IPS DF 4.7 (cell line): ENCODE results near the gene SLC2A6.

Experiments
- DNase-seq: peaks from one replicate; pipeline ENCODE4 v3.0.0-alpha.2; 2013; ENCODE audit warnings: low spot score; ENCODE audit errors: extremely low read depth

The SLC2A6 gene, protein sequence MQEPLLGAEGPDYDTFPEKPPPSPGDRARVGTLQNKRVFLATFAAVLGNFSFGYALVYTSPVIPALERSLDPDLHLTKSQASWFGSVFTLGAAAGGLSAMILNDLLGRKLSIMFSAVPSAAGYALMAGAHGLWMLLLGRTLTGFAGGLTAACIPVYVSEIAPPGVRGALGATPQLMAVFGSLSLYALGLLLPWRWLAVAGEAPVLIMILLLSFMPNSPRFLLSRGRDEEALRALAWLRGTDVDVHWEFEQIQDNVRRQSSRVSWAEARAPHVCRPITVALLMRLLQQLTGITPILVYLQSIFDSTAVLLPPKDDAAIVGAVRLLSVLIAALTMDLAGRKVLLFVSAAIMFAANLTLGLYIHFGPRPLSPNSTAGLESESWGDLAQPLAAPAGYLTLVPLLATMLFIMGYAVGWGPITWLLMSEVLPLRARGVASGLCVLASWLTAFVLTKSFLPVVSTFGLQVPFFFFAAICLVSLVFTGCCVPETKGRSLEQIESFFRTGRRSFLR

DNA sequence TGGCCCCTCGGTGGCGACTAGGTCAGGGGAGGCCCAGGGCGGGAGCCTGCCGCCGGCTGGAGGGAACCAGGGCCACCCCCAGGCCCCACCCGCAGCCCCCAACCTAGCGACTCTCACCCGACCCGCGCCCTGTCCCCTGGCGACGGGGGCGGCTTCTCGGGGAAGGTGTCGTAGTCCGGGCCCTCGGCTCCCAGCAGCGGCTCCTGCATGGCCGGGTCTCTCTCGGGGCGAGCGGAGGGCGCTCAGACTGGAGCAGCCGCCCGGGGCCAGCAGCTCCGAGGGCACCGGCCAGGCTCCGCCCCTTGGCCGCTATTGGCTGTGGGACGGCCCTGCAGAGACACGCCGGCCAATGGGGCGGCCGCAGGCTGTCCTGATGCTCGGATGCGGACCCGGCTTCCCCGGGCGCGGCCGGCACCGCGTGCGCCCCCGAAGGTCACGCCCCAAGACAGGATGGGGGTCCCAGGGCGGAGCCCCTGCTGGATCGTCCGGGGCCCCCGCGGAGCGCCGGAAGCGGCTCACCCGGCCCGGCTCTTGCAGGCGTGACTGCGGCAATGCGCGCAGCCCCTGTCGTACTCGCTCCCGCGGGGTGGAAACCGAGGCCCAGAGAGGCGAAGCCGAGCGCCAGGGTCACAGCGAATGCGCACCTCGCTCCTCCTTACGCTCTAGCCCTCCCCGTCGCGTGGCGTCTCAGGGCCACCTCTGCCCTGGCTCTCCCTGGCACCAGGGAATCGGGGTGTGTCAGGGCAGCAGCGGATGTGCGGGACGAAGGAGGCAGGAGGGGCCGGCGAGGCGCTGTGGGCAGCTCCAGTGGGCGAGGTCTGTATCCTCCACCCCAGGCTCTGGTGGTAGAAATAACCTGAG lies at the start of gene SLC2A6:
Gene SLC2A6, minus strand, starts transcription at position 249 of the 861 bp plus-strand sequence. Its CDS starts 40 bp downstream, at position 209.
- no peak for DNase-seq

DNA sequence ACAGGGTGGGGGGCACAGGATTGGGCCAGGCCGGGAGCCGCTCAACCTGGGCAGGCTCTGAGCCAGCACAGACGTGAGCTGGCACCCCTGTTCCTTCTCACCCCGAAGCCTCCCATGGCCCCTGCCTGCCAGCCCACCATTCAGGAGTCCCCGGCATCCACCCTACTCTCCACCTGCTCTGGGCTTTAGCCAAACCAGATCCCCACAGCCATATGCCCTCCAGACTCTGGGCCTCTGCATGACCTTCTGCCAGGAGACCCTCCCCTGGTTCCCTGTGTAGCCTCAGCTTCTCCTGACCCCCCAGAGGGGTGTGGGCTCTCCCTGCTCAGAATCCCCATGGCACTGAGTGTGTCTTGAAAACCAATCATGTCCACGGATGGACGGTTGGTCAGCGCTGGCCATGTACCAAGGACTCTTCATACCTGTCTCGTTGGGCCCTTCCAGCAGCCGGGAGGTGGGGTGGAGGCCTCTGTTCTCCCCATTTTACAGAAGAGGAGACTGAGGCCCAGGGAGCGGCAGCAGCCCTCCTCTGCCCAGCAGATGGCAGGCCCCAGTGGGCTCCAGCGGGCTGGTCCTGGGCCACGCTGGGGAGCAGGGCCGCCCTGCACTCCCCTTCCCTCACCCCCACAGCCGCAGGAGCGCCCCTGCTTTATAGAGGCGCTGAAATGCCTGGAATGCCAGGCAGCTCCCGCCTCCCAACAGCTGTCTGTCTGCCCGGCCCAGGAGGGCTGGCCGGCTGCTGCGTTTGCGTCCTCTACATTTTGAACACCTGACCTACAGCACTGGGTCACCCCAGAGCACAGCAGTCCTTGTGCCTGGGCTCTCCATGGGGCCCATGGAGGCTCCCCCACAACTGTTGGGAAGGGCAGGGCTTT lies 49.3 kb upstream of the SLC2A6 start:
- no peak for DNase-seq

DNA sequence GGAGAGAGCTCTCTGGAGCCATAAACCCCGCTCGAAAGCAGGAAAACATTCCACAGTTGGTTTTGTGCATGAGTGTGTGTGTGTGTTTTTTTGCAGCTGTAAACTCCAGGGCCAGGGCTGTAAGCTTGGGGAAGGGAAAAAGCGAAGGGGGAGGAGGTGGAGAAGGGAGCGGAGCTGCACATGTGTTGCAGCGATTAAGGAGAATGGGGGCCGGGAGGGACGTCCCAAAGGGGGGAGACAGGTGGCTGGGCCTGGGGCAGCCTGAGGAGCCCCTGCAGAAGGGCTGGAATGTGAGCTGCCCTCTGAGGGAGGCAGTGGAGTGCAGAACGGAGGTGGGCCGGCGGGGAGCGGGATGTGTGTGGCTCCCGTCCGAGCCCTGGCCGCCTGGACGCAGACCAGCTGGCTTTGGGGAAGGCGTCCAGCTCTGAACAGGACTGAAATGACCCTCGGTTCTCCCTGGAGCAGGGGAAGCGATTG lies 48.6 kb upstream of the SLC2A6 start:
- DNase-seq = no peak

DNA sequence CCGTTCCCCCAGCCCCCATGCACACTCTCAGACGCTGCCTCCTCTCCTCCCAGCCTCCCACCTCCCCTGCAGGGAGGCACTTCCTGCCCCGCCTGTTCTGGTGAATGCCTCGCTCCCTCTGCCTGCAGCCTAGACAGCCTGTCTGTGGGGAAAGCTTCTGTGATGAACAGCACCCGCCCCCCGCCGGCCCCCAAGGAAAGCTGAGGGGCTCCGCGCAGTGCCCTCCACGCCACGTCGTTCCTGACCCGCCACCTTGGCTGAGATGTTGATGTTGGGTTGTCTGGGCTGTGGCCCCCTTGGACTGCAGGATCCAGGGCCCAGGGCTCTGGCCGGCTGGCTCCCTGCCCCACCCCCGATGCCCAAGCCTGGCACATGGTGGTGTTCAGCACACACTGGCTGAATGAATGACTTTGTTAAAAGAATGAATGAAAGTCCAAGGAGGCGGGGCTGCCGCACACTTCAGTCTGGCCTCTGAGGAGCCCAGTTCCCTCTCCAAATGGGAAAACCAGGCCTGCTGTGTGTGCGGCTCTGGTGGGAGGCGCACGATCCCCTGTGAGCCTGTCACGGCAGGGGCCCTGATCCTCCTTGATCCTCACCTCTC lies 47.9 kb upstream of the SLC2A6 start:
- DNase-seq = no peak

DNA sequence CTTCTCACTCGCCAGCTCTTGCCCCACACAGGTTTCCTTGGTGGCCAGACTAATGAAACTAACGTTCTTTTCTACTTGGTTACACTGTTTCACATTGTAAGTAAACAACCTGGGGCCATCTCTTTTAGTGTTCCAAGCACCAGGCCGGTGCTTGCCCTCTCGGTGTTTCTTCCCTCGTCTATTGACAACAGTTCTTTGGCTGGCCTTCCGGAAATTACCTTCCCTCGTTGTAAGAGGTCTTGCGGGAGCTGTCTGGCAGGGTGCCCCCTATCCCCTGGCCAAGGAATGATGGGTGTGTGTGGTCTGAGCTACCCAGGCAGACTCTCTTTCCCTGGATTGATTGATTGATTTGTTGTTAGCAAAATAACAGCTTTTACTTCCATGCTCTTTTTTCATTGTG lies 46.8 kb upstream of the SLC2A6 start:
- DNase-seq = no peak

DNA sequence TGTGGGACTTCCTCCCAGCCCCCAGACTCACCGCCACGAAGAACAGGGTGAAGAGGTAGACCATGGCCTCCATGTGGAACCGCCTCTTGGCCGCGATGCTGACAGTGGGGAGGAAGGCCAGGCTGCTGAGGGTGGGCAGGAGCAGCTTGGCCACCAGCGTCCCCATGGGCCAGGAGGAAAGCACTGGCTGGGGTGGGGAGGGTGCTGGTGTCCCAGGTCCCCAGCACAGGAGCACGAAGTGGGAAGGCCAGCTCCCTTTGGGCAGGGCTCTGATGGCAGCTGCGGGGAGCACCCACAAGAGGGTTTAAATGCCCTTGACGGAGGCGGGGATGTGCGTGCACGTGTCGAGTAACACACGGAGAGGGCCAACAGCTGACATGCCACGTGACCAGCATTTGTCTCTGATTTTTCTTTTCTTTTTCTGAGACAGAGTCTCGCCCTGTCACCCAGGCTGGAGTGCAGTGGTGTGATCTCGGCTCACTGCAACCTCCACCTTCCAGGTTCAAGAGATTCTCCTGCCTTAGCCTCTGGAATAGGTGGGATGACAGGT lies 45.9 kb upstream of the SLC2A6 start, which contains the start of gene MYMK:
Gene MYMK, minus strand, starts transcription at position 281 of the 550 bp plus-strand sequence. Its CDS starts 115 bp downstream, at position 166.
- no peak for DNase-seq

DNA sequence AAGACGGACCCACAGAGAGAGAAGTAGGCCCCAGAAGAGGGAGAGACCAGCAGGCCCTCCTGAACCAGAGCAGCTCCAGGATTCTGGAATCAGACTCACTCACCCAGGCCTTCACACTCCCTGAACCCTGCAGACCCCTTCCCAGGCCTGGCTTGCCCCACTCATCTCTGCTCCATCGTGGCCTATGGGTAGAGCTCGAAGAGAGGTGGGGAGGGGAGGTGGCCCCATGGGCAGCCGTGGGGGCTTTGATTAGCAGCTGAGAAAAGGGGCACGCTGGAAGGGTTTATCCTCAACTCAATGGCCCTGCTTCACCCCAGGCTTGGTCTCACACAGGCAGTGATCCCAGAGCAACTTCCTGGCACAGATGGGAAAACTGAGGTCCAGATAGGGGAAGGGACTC lies 45.2 kb upstream of the SLC2A6 start:
- no peak for DNase-seq

DNA sequence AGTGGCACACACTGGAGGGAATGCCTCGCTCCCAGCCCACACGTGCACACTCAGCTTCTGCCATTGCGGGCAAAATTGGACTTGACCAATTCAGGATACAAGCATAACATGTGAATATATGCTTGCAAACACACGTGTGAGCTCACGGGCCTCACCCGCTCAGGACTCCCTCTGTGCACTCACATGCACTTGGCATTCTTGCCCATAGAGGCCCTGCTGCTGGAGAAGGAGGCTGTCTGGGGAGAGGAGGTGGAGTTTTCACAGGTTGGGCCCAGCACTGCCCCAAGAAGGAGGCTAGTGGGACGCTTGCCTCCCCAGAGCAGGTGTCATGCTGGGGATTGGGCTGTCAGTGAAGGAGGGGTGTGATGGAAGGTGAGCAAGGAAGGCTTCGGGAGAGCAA lies 44.2 kb upstream of the SLC2A6 start:
- DNase-seq = no peak

DNA sequence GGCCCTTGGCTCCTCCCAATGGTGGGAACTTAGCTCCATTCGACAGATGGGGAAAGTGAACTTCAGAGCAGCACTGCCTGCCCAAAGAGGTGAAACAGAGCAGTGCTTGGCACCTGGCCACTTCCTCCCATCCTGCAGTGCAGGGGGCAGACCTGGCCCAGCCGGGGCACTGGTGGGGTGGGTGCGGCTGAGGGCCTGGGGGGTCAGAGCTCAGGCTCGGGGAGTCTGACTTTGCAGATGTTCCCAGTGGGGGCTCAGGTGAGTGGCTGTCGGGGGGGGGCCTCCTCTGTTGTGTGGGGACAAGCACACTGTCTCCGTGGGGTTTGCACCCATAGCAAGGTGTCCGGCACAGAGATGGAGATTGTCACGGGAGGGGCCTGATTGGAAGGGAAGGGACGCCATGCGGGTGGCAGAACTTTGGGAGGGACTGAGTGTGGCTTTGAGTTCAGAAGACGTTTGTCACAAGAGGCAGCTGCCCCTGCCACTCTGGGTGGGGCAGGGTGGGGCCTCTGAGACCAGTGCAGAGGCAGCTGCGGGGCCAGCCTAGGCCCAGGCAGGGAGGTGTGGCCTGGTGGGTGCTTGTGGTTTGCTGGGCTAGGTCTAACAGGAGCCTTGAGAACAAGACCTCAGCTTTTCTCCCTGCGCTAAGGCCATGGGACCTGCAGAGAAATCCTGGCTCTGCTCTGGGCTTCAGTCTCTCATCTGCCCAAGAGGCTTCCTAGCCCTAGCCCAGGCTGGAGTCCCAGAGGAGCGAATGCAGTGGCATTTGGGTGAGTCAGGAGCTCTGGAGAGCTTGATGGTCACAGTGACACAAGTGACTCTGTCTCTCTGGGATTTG lies 43.4 kb upstream of the SLC2A6 start:
- DNase-seq = no peak

DNA sequence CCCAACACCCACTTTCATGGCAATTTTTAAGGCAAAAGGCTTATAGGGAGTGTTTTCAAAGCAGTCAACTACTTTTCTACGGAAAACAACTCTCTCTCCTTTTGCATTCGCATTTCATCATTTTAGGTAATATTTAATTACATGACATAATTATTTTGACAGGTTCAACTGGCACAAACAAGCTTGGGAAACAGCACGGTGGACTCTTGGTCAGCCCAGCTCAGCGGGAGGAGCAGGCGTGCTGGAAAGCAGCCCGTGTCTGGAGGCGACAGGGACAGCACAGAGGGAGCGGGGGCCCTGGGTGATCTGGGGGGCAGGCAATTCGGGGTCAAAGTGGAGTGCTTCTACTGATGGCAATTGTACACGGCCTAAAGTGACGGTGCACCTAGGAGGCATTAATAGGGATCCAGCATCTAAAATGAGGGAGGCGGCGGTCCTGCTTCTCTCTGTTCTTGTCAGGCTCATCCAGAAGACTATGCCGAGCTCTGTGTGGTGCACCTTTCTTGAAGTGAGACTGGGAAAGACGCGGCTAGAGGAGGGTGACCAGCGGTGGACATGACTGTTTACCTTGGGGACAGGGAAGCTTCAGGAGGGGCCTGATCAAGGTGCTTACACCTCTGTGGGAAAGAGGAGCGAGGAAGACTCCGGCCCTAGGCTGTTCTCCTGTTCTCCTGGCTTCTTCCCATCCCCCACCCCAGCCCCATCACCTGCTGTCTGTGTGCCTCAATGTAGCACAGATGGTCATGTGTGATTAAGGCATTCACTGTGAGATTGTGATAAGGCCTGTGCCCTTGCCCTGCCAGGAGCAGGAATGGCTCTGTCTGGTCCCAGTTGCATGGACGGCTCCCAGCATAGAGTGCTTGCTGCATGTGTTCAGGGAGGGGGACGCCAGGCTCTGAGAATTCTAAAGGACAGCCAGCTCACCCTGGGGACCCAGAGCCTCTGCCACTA lies 42.5 kb upstream of the SLC2A6 start:
- DNase-seq = no peak

DNA sequence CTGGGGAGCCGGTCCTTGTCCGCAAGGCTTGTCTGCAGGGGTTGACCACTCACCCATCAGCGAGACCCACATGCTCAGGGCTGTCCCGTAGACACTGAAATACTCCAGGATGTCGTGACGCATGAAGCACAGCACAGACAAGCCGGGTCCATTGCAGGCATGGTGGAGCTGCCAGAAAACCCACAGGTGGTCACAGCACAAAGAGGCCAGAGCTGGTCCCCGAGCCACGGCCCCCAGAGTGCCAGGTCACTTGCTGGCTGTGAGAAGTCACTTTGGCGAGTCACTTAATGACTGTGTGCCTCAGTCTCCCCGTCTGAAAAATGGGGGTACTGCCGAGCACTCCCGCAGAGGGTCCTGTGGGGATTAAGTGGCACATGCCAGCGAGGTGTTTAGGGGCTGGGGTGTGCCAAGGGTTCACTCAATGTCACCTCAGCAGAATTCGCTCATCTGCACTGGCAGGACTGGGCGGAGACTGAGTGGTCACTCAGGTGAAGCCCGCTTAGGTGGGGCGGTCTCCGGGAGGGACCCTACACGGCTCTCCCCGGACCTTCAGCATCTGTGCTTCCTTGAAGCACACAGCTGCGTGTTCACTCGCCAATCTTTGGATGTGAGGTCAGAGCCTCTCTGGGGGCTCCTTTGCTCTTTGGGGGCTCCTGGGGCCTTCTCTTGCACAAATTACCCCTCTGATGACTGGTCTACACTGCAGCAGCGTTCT lies 41.4 kb upstream of the SLC2A6 start:
- no peak for DNase-seq

DNA sequence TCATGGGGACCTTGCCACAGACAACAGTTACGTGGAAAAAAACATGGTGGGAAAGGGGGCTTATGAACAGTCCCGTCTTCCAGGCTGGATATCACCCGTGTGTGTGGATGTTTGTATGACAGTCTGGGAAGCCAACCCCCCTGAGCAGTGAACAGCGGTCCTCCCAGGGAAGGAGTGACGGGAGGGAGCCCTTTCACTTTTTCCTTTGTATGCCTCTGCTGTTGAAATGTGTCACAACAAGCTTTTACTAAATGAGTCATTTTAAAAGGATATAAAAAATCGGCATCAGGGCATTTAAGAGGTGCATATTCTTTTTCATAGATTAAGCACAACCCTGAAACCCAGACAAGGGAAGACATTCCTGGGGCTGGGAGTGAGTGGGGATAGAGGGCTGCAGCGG lies 40.8 kb upstream of the SLC2A6 start:
- no peak for DNase-seq

DNA sequence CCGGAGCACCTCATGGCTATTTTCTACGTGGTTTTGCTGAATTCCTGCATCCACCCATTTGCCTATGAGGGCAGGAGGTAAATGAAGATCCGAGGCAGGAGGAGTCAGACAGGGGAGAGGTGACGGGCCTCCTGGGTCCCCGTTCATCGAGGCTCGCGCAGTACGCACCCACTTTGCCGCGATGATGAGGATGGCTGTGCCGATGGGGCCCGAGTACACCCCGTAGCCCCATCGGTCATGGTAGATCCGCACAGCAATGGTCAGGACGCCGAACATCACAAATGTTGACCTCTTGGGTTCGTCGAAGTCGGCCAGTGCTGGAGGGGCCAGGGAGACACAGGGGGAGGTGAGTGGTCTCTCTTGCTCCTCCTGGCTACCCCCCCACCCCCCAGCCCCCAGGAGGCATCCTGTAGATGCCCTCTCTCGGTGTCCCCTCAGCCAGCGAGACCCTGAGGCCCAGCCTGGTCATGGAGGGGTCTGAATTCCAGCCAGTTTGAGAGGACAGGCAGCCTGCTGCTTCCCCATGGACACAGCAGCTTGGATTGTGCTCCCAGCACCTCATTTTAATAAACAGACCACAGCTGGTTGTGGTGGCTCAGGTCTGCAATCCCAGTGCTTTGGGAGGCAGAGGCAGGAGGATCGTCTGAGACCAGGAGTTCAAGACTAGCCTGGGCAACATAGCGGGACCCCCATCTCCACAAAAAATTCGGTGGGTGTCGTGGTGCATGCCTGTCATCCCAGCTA lies 40.0 kb upstream of the SLC2A6 start:
- no peak for DNase-seq

DNA sequence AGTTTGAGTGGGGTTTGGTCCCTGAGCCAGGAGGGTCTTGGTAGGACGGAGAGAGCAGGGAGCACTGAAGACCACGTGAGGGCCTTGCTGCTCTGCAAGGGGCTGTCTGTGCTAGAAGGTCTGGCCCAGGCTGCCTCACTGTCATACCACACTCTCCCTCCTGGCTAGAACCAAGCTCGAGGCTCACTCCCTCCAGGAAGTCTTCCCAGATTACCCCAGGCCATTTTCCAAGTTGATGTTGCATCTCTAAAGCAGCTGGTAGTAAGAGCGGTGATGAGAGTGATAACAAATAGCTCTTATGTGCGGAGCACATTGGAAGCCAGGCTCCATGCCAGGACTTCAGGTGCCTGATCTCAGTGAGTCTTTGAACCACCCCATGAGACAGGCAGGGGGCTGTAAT lies 39.3 kb upstream of the SLC2A6 start:
- no peak for DNase-seq

DNA sequence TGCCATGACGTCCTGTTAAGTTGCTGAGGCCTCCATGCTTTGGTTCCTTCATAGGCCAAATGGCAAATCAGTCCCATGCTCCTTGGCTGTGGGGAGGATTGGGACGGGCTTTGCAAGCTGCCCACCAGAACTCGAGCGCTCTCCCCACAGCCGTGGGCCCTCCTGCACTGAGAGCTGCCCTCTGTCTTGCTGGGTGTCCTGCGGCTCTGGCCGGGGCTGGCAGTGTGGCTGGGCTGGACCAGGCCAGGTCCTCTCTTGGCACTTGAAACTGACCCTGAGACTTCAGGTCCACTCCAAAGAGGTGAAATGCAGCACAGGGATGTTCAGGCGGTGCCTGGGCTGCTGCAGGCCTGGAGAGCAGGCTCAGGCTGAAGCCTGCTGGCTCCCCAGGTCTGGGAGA lies 38.8 kb upstream of the SLC2A6 start:
- DNase-seq = no peak

DNA sequence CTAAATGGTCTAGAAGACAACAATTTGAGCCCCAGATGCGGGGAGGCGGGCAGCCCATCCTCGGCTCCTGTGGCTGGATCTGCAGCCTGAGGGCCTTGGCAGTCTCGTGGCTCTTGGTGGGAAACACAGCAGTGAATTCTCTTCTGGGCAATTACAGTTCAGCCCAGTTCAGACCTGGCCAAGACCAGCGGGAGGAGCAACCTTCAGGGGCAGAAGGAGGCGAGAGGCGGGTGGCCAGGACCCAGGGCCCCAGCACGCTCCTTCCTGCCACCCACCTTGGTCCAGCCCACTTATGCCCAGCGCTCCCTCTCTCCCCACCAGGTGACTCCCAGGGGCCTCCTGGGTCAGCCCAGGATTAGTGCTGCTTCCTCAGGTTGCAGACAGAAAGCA lies 38.1 kb upstream of the SLC2A6 start:
- DNase-seq = no peak
